HepG2 (cell line): ENCODE data around the gene TXNDC12. TPM values are rescaled to one million over a fixed set of nuclear protein-coding genes. Genes with fewer than 3 reads are reported as not detected.

ENCODE experiments used
- ATAC-seq: fragments of 200-7000 bp; cut with Tn5 transposase; 3 replicates; pipeline ENCODE4 v1.9.1; 2020; ENCODE audit warnings: mild to moderate bottlenecking, moderate library complexity
- BruUV-seq: library from RNA; stranded (reverse); fragments of 400-500 nt; replicated peaks from 2 replicates; lab custom pipeline; 2021; lab: Mats Ljungman, UMichigan
- CTCF ChIA-PET: fragments of 300-600 bp; formaldehyde crosslinking; extraction: SDS; loops from one replicate; lab custom pipeline; 2021; ENCODE audit warnings: low total read pairs, inconsistent platforms, low intra/inter-chr PET ratio; lab: Yijun Ruan, JAX
- POLR2A ChIA-PET: fragments of 350-600 bp; sonication (Branson Sonifier 250); formaldehyde crosslinking; loops from one replicate; lab custom pipeline; 2020; ENCODE audit warnings: antibody characterized with exemption, inconsistent platforms; lab: Yijun Ruan, JAX
- DNase-seq: peaks from one replicate; pipeline ENCODE4 v3.0.0-alpha.2; 2015; ENCODE audit warnings: low spot score
- FAIRE-seq: peaks from 3 replicates; lab custom pipeline; 2011; peaks lifted over from hg19 to GRCh38; lab: Jason Lieb, UNC
- H2AFZ ChIP-seq: one replicate; pipeline ENCODE4 v1.6.1; 2011; ENCODE audit warnings: low read length, inconsistent platforms
- H3K27ac ChIP-seq: fragments of 300-600 bp; 3 replicates; pipeline ENCODE4 v1.8.0; 2011; ENCODE audit warnings: mixed run types, mild to moderate bottlenecking, mixed read lengths, low read length, inconsistent platforms; ENCODE audit not compliant: insufficient read depth; ENCODE audit errors: extremely low read length
- H3K27me3 ChIP-seq, 2 experiments: fragments of 200-600 bp in 1 of 2; 2 replicates in 1 of 2; 3 replicates in 1 of 2; pipeline versions ENCODE4 v1.6.0 to v1.8.0; 2011; ENCODE audit warnings: low read length in 2 of 2, mild to moderate bottlenecking in 2 of 2, moderate library complexity in 2 of 2, inconsistent platforms in 1 of 2; ENCODE audit not compliant: insufficient read depth in 2 of 2, control insufficient read depth in 1 of 2
- H3K36me3 ChIP-seq, 2 experiments: fragments of 200-600 bp in 1 of 2; replicated peaks in 1 of 2; 2 replicates in 1 of 2; 3 replicates in 1 of 2; pipeline versions ENCODE4 v1.5.1 to v1.8.0; 2011; ENCODE audit warnings: low read length in 2 of 2, inconsistent platforms in 1 of 2; ENCODE audit not compliant: insufficient read depth in 2 of 2, control insufficient read depth in 1 of 2
- H3K4me1 ChIP-seq: 2 replicates; pipeline ENCODE4 v1.5.1; 2012; ENCODE audit warnings: low read length, inconsistent platforms; ENCODE audit not compliant: insufficient read depth
- H3K4me2 ChIP-seq: 2 replicates; pipeline ENCODE4 v1.6.0; 2011; ENCODE audit warnings: low read depth, low read length, inconsistent platforms
- H3K4me3 ChIP-seq, 3 experiments: fragments of 200-600 bp in 1 of 3; sonication (generic), shearing (Covaris generic) in 1 of 3; replicated peaks in 1 of 3; 2 replicates each; pipeline ENCODE4 v1.5.1; 2011 to 2016; ENCODE audit warnings: low read length in 3 of 3, inconsistent platforms in 2 of 3, low read depth in 2 of 3, mild to moderate bottlenecking in 2 of 3, control low read depth in 1 of 3, mixed read lengths in 1 of 3; ENCODE audit not compliant: insufficient read depth in 1 of 3
- H3K79me2 ChIP-seq: one replicate; pipeline ENCODE4 v1.6.1; 2011; ENCODE audit warnings: low read length, inconsistent platforms; ENCODE audit not compliant: insufficient read depth
- H3K9ac ChIP-seq: 2 replicates; pipeline ENCODE4 v1.6.0; 2011; ENCODE audit warnings: mild to moderate bottlenecking, low read depth, low read length, inconsistent platforms; ENCODE audit not compliant: insufficient read depth
- H3K9me3 ChIP-seq: 2 replicates; pipeline ENCODE4 v1.5.1; 2012; ENCODE audit warnings: mild to moderate bottlenecking, low read length
- H4K20me1 ChIP-seq: 2 replicates; pipeline ENCODE4 v1.6.0; 2011; ENCODE audit warnings: inconsistent platforms, mild to moderate bottlenecking, low read length, moderate library complexity; ENCODE audit not compliant: insufficient read depth
- AGO2 ChIP-seq: fragments of 200-400 bp; formaldehyde crosslinking; optimal IDR thresholded peaks from 2 replicates; pipeline ENCODE3; 2017; ENCODE audit warnings: mild to moderate bottlenecking, low read depth, low read length, moderate library complexity
- CCAR2 ChIP-seq: fragments of 200-400 bp; formaldehyde crosslinking; optimal IDR thresholded peaks from 2 replicates; pipeline ENCODE3; 2018; ENCODE audit warnings: low read depth, mild to moderate bottlenecking, low read length, moderate library complexity
- CENPBD1 ChIP-seq: sonication (generic); formaldehyde crosslinking; IDR thresholded peaks from 2 replicates; pipeline ENCODE4 v1.8.0; 2022; ENCODE audit warnings: missing genetic modification reagents, low read depth, mild to moderate bottlenecking, borderline replicate concordance
- GTF3A ChIP-seq: sonication (generic); formaldehyde crosslinking; conservative IDR thresholded peaks from 2 replicates; pipeline ENCODE4 v1.4.0; 2020; ENCODE audit warnings: mild to moderate bottlenecking, missing genetic modification reagents
- PAF1 ChIP-seq: IDR thresholded peaks from 2 replicates; pipeline ENCODE4 v1.6.1; 2016; ENCODE audit warnings: missing genetic modification reagents, missing compliant biosample characterization
- SAFB2 ChIP-seq: sonication (generic); formaldehyde crosslinking; IDR thresholded peaks from 2 replicates; pipeline ENCODE4 v1.5.1; 2020; ENCODE audit warnings: missing genetic modification reagents, low read depth, mild to moderate bottlenecking, borderline replicate concordance
- TMF1 ChIP-seq: sonication (generic); formaldehyde crosslinking; IDR thresholded peaks from 2 replicates; pipeline ENCODE4 v1.8.1; 2022; ENCODE audit warnings: low read depth, missing genetic modification reagents
- U2AF2 ChIP-seq: fragments of 200-400 bp; formaldehyde crosslinking; IDR thresholded peaks from 2 replicates; pipeline ENCODE4 v1.6.1; 2017; ENCODE audit warnings: low read depth, mild to moderate bottlenecking, low read length
- ZC3H4 ChIP-seq: sonication (generic); formaldehyde crosslinking; IDR thresholded peaks from 2 replicates; pipeline ENCODE4 v1.4.0; 2020; ENCODE audit warnings: missing genetic modification reagents, borderline replicate concordance
- ZMYM4 ChIP-seq: sonication (generic); formaldehyde crosslinking; IDR thresholded peaks from 2 replicates; pipeline ENCODE4 v1.8.1; 2023; ENCODE audit warnings: mild to moderate bottlenecking, missing genetic modification reagents
- ZNF30 ChIP-seq: sonication (generic); formaldehyde crosslinking; IDR thresholded peaks from 2 replicates; pipeline ENCODE4 v1.5.0; 2020; ENCODE audit warnings: mild to moderate bottlenecking, missing genetic modification reagents
- whole genome bisulfite sequencing: methylation state at CpG from one replicate; pipeline ENCODE4 v1.1.6; 2017; ENCODE audit warnings: low lambda C conversion rate; 5-methylcytosine and 5-hydroxymethylcytosine counted together
- in situ Hi-C: cut with HindIII; loops from 2 replicates; pipeline ENCODE4 v1.10.0; 2017; ENCODE audit warnings: low pct_unique_long_range_greater_than_20kb; ENCODE audit not compliant: extremely low pct_ligation_motif_present
- intact Hi-C: fragments of 100-400 bp; cut with micrococcal nuclease; formaldehyde crosslinking; loops from one replicate; pipeline ENCODE4 v1.10.0; 2022; ENCODE audit not compliant: unreplicated experiment
- polyA plus RNA-seq, 8 experiments: library from polyadenylated mRNA; depleted of rRNA in 3 of 8; stranded (reverse) in 7 of 8; unstranded in 1 of 8; fragments of >200 nt; fragmentation: Illumina TruSeq in 4 of 8; extraction: Trizol in 4 of 8; gene quantifications; 2 replicates each; pipeline versions ENCODE4 v1.2.1 to v1.2.3, GENCODE V29; 2011 to 2016; ENCODE audit warnings: low read depth in 4 of 8, missing spikeins in 1 of 8, mixed read lengths in 1 of 8; ENCODE audit not compliant: insufficient read depth in 1 of 8
- total RNA-seq, 5 experiments: library from RNA; depleted of rRNA; stranded (reverse); fragments of >200 nt; fragmentation: Illumina TruSeq; extraction: Trizol; gene quantifications; 2 replicates each; pipeline ENCODE4 v1.2.3, GENCODE V29; 2016; ENCODE audit warnings: low read depth in 1 of 5
- TF ChIP-seq, protein P1 (sequence below): sonication (generic); formaldehyde crosslinking; IDR thresholded peaks from 2 replicates; pipeline ENCODE4 v1.5.0; 2020; ENCODE audit warnings: mild to moderate bottlenecking, missing genetic modification reagents

Gene TXNDC12
- total and polyA plus RNA-seq, 2 of the 13 experiments (the other 11 are each of a cell fraction or from before 2014, with no cell fraction given): 65.6 to 67.2 TPM

DNA sequence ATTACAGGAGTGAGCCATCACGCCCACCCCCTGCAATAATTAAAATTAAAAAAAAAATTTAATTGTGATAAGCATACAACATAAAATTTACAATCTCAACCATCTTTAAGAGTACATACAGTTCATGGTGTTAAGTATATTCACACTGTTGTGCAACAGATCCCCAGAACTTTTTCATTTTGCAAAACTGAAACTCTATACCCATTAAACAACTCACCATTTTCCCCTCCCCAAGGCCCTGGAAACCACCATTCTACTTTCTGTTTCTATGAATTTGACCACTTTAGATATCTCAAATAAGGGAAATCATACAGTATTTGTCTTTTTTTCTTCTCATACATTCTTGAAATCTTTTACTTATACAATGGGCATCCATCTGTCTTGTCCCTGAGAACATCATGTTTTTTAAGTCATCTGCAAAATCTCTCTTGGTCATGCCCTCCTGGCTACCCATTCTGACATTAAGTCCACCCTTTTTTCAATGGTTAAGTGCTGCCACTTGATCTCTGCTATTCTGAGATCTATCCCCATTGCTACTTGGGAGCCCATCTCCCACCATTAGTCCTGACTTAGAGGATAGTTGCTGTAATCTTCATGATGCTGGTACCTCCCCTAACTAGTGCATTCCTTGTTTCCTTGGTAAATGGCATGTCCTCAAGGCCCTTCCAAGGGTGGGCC lies 47.5 kb upstream of the TXNDC12 start:
- CTCF ChIA-PET: no interaction called here
- H3K4me1 ChIP-seq: peaks cover 19% of the 10 kb centered on the region
- H3K79me2 ChIP-seq: no peaks in the 10 kb centered on the region
- POLR2A ChIA-PET: no interaction called here
- intact Hi-C loops (no loop called here), in situ Hi-C loops (no loop called here)
- H3K9ac ChIP-seq: no peak overlapping the region
- ATAC-seq (no peak), FAIRE-seq (no peak), DNase-seq (no peak)
- BruUV-seq: no TSS peak
- no peaks in the 10 kb centered on the region for H4K20me1 ChIP-seq
- no peak overlapping the region for H3K4me3 ChIP-seq
- H3K27me3 ChIP-seq: no peaks in the 10 kb centered on the region
- H3K27ac ChIP-seq: no peak overlapping the region
- H2AFZ ChIP-seq: no peak overlapping the region
- no peaks in the 10 kb centered on the region for H3K36me3 ChIP-seq
- no peaks in the 10 kb centered on the region for H3K9me3 ChIP-seq
- TF ChIP-seq ZMYM4 (no peak), AGO2 (no peak), U2AF2 (no peak), ZNF30 (CRISPR knock-in tag) (no peak), SAFB2 (CRISPR knock-in tag) (no peak), TMF1 (CRISPR knock-in tag) (no peak), CCAR2 (no peak), CENPBD1 (no peak), PAF1 (CRISPR knock-in tag) (no peak), ZC3H4 (no peak), GTF3A (no peak)
- TF ChIP-seq, protein P1, sequence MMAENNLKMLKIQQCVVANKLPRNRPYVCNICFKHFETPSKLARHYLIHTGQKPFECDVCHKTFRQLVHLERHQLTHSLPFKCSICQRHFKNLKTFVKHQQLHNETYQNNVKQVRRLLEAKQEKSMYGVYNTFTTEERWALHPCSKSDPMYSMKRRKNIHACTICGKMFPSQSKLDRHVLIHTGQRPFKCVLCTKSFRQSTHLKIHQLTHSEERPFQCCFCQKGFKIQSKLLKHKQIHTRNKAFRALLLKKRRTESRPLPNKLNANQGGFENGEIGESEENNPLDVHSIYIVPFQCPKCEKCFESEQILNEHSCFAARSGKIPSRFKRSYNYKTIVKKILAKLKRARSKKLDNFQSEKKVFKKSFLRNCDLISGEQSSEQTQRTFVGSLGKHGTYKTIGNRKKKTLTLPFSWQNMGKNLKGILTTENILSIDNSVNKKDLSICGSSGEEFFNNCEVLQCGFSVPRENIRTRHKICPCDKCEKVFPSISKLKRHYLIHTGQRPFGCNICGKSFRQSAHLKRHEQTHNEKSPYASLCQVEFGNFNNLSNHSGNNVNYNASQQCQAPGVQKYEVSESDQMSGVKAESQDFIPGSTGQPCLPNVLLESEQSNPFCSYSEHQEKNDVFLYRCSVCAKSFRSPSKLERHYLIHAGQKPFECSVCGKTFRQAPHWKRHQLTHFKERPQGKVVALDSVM (CRISPR knock-in tag): no peak
- 56% methylated on average over 1 of the region's 1 CpG for WGBS
- no peak overlapping the region for H3K4me2 ChIP-seq
